Lower lobe of right lung (tissue), 2 donors: Measurements from ENCODE around the gene BAX. TPM values are rescaled to one million over a fixed set of nuclear protein-coding genes. Genes with fewer than 3 reads are reported as not detected.
"Not testable (repeated sequence)": the region's sequence is repeated elsewhere in the genome, so short reads cannot be mapped to it uniquely, and the experiment has no call there.

Experiments used
- ATAC-seq, 2 donors: fragments of 200-7000 bp; cut with Tn5 transposase; one replicate each; pipeline ENCODE4 v1.9.1; 2020 to 2022; ENCODE audit warnings: mild to moderate bottlenecking in 2 of 2, moderate library complexity in 2 of 2
- DNase-seq: peaks from one replicate; pipeline ENCODE4 v3.0.0-alpha.2; 2020
- H3K27ac ChIP-seq: fragments of 200-600 bp; one replicate; pipeline ENCODE4 v1.8.0; 2022
- H3K27me3 ChIP-seq: fragments of 200-600 bp; one replicate; pipeline ENCODE4 v1.8.0; 2022; ENCODE audit warnings: low read depth
- H3K36me3 ChIP-seq: fragments of 200-600 bp; one replicate; pipeline ENCODE4 v1.8.0; 2022; ENCODE audit warnings: mild to moderate bottlenecking
- H3K4me1 ChIP-seq: fragments of 200-600 bp; one replicate; pipeline ENCODE4 v1.8.0; 2022
- H3K4me3 ChIP-seq: fragments of 200-600 bp; one replicate; pipeline ENCODE4 v1.8.0; 2022; ENCODE audit warnings: mild to moderate bottlenecking
- H3K9me3 ChIP-seq: fragments of 200-600 bp; one replicate; pipeline ENCODE4 v1.8.0; 2022
- CTCF ChIP-seq: fragments of 200-600 bp; IDR thresholded peaks from one replicate; pipeline ENCODE4 v1.8.0; 2022; ENCODE audit warnings: antibody characterized with exemption, mild to moderate bottlenecking
- intact Hi-C: fragments of 100-400 bp; cut with DNase I; formaldehyde crosslinking; loops from one replicate; pipeline ENCODE4 v1.11.0; 2022
- total RNA-seq: library from RNA; stranded (reverse); fragmentation: NEBNext Ultra II Directional; extraction: Animal tissue kit (Norgen Biotek cat#: 25700); gene quantifications from one replicate; pipeline ENCODE4 v1.2.1, GENCODE V29; 2021
- donor health status: DM: no; HTN: yes; CAD: no; lungs with severe emphysema.

BAX gene
- total RNA-seq, 1 donor from 2014 or later = 142 TPM

- H3K4me1 ChIP-seq = peaks cover 14% of the 10 kb centered on the region
- no peaks in the 10 kb centered on the region for H3K27me3 ChIP-seq
- ATAC-seq (peak; percentile 78 to 85), DNase-seq (peak; percentile 70)
- intact Hi-C loops = no loop called here
- H3K9me3 ChIP-seq = no peaks in the 10 kb centered on the region
- peak overlapping the region; percentile 7 for H3K4me3 ChIP-seq
- H3K36me3 ChIP-seq = peaks cover 11% of the 10 kb centered on the region
- TF ChIP-seq CTCF = no peak
- peak overlapping the region; percentile 69 for H3K27ac ChIP-seq
These were observed 27.8 kb upstream of the BAX start for GRCh38 chr19:48926909-48927308.

- DNase-seq = peak; percentile 70
These were observed 27.0 kb upstream of the BAX start for GRCh38 chr19:48927692-48928091.

GRCh38 chr19:48928164-48929025 is 26.3 kb upstream of the BAX start:
- TF ChIP-seq CTCF = no peak
- Histone ChIP-seq H3K27ac (peak overlapping the region; percentile 69), H3K36me3 (no peaks in the 10 kb centered on the region), H3K4me1 (peaks cover 21% of the 10 kb centered on the region), H3K4me3 (no peak overlapping the region), H3K27me3 (no peaks in the 10 kb centered on the region), H3K9me3 (no peaks in the 10 kb centered on the region)
- intact Hi-C loops = no loop called here
- DNase-seq = peak; percentile 59
- ATAC-seq = peak; percentile 75 to 80

More at GRCh38 chr19:48927692-48928091, 27.0 kb upstream of the BAX start:
- H3K36me3 ChIP-seq, H3K4me3 ChIP-seq, H3K9me3 ChIP-seq, H3K27me3 ChIP-seq, intact Hi-C loops: not testable (repeated sequence)
- peak in 1 of 2 donors; percentile 11 for ATAC-seq
- peaks cover 14% of the 10 kb centered on the region for H3K4me1 ChIP-seq
- peak overlapping the region; percentile 69 for H3K27ac ChIP-seq

- H3K4me3 ChIP-seq = peak within 1 kb of the TSS; percentile 56
- no peaks in the 10 kb centered on the region for H3K36me3 ChIP-seq
- TF ChIP-seq CTCF = peak; percentile 6
- intact Hi-C loops = no loop called here
- ATAC-seq (peak; percentile 95 to 96), DNase-seq (peak; percentile 94)
- H3K27me3 ChIP-seq = no peaks in the 10 kb centered on the region
- peaks cover 17% of the 10 kb centered on the region for H3K4me1 ChIP-seq
- H3K9me3 ChIP-seq = no peaks in the 10 kb centered on the region
- H3K27ac ChIP-seq = peak within 1 kb of the TSS; percentile 54
These were observed 21.2 kb upstream of the BAX start, which contains the start of gene DHDH for GRCh38 chr19:48933382-48933932. DHDH (plus strand) TSS chr19:48933699; CDS start chr19:48933722, 23 bp downstream.

GRCh38 chr19:48934837-48935236 is 19.8 kb upstream of the BAX start:
- no peak for TF ChIP-seq CTCF
- Histone ChIP-seq H3K27ac (no peak overlapping the region), H3K4me3 (no peak overlapping the region), H3K36me3 (no peaks in the 10 kb centered on the region), H3K27me3 (no peaks in the 10 kb centered on the region), H3K4me1 (peaks cover 17% of the 10 kb centered on the region), H3K9me3 (no peaks in the 10 kb centered on the region)
- intact Hi-C loops = no loop called here
- DNase-seq (no peak), ATAC-seq (no peak)

GRCh38 chr19:48935864-48936263 is 18.8 kb upstream of the BAX start:
- TF ChIP-seq CTCF = no peak
- H3K27me3 ChIP-seq = no peaks in the 10 kb centered on the region
- ATAC-seq (no peak), DNase-seq (no peak)
- intact Hi-C loops = no loop called here
- H3K9me3 ChIP-seq = peaks cover 4% of the 10 kb centered on the region
- no peaks in the 10 kb centered on the region for H3K36me3 ChIP-seq
- H3K27ac ChIP-seq = no peak overlapping the region
- no peak overlapping the region for H3K4me3 ChIP-seq
- H3K4me1 ChIP-seq = peaks cover 17% of the 10 kb centered on the region
